ENCODE data around the gene SULT1A4. TPM values are rescaled to one million over a fixed set of nuclear protein-coding genes. Genes with fewer than 3 reads are reported as not detected.
"Not testable (repeated sequence)": the region's sequence is repeated elsewhere in the genome, so short reads cannot be mapped to it uniquely, and the experiment has no call there.

SULT1A4 gene
- 2.1 and 4.3 TPM in 2 replicates for total RNA-seq

GRCh38 chr16:29459706-29460646 lies at the start of gene SULT1A4:
Gene SULT1A4 (plus strand): TSS chr16:29459913. CDS start chr16:29461386, 1,473 bp downstream.
- H3K4me3 Mint-ChIP-seq; CTCF ChIA-PET; H3K27ac Mint-ChIP-seq; DNase-seq; POLR2A ChIA-PET; H3K4me1 Mint-ChIP-seq; intact Hi-C loops (cut with micrococcal nuclease); H3K27me3 Mint-ChIP-seq; H3K36me3 Mint-ChIP-seq (ENCODE audit: low read depth); H3K9me3 Mint-ChIP-seq; ATAC-seq (ENCODE audit: low read depth): not testable (repeated sequence)

GRCh38 chr16:29423587-29423986 lies 36.1 kb upstream of the SULT1A4 start:
- peaks cover 14% of the 10 kb centered on the region for H3K36me3 Mint-ChIP-seq (ENCODE audit: low read depth)
- DNase-seq; POLR2A ChIA-PET; CTCF ChIA-PET; H3K27me3 Mint-ChIP-seq; H3K4me3 Mint-ChIP-seq; H3K4me1 Mint-ChIP-seq; intact Hi-C loops (cut with micrococcal nuclease); ATAC-seq (ENCODE audit: low read depth); H3K9me3 Mint-ChIP-seq; H3K27ac Mint-ChIP-seq: not testable (repeated sequence)

- peaks cover 16% of the 10 kb centered on the region for H3K36me3 Mint-ChIP-seq (ENCODE audit: low read depth)
- H3K27me3 Mint-ChIP-seq; DNase-seq; H3K4me3 Mint-ChIP-seq; CTCF ChIA-PET; POLR2A ChIA-PET; ATAC-seq (ENCODE audit: low read depth); H3K9me3 Mint-ChIP-seq; intact Hi-C loops (cut with micrococcal nuclease); H3K4me1 Mint-ChIP-seq; H3K27ac Mint-ChIP-seq: not testable (repeated sequence)
Measured at GRCh38 chr16:29425390-29425789, 34.3 kb upstream of the SULT1A4 start.

DNA sequence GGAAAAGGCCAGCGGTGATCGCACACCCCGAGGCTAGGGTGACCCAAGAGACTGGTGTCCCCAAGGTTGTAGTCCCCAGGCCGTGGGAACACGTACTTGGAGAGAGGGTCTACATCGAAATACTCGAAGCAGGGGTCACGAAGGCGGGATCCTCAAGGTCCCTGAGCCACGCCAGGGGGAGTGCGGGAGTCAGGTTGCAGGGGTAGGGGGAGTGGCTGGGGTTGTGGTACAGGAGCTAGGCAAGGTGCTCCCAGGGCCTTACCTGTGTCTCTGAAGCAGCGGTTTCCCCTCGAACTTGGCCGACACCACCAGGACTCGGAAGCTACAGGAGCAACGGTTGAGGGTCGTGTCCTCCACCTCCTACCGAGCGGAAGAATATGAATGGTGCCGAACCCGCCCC lies 6.0 kb upstream of the SULT1A4 start:
- H3K27me3 Mint-ChIP-seq; DNase-seq; H3K4me1 Mint-ChIP-seq; H3K4me3 Mint-ChIP-seq; CTCF ChIA-PET; H3K9me3 Mint-ChIP-seq; POLR2A ChIA-PET; H3K36me3 Mint-ChIP-seq (ENCODE audit: low read depth); intact Hi-C loops (cut with micrococcal nuclease); H3K27ac Mint-ChIP-seq: not testable (repeated sequence)
- ATAC-seq (ENCODE audit: low read depth): peak; percentile 26

GRCh38 chr16:29454269-29454668 lies 5.4 kb upstream of the SULT1A4 start, which contains the start of the genes BOLA2 and SLX1B:
Gene BOLA2 (minus strand): TSS chr16:29454351. CDS start chr16:29454253, 98 bp downstream.
Gene SLX1B (plus strand): TSS chr16:29454533.
- H3K4me3 Mint-ChIP-seq; POLR2A ChIA-PET; CTCF ChIA-PET; H3K4me1 Mint-ChIP-seq; H3K27me3 Mint-ChIP-seq; intact Hi-C loops (cut with micrococcal nuclease); H3K9me3 Mint-ChIP-seq; H3K27ac Mint-ChIP-seq; DNase-seq; H3K36me3 Mint-ChIP-seq (ENCODE audit: low read depth): not testable (repeated sequence)
- peak; percentile 87 for ATAC-seq (ENCODE audit: low read depth)

- H3K4me1 Mint-ChIP-seq; H3K4me3 Mint-ChIP-seq; H3K27ac Mint-ChIP-seq; DNase-seq; H3K9me3 Mint-ChIP-seq; intact Hi-C loops (cut with micrococcal nuclease); POLR2A ChIA-PET; H3K36me3 Mint-ChIP-seq (ENCODE audit: low read depth); CTCF ChIA-PET; H3K27me3 Mint-ChIP-seq: not testable (repeated sequence)
- peak; percentile 70 for ATAC-seq (ENCODE audit: low read depth)
Measured at GRCh38 chr16:29454828-29455227, 4.9 kb upstream of the SULT1A4 start.

- H3K9me3 Mint-ChIP-seq; H3K27ac Mint-ChIP-seq; H3K4me3 Mint-ChIP-seq; POLR2A ChIA-PET; H3K27me3 Mint-ChIP-seq; CTCF ChIA-PET; ATAC-seq (ENCODE audit: low read depth); H3K4me1 Mint-ChIP-seq; intact Hi-C loops (cut with micrococcal nuclease); DNase-seq; H3K36me3 Mint-ChIP-seq (ENCODE audit: low read depth): not testable (repeated sequence)
Measured at GRCh38 chr16:29457660-29458059, 2.1 kb upstream of the SULT1A4 start.

- ATAC-seq (ENCODE audit: low read depth); H3K4me1 Mint-ChIP-seq; DNase-seq; H3K27ac Mint-ChIP-seq; CTCF ChIA-PET; H3K27me3 Mint-ChIP-seq; POLR2A ChIA-PET; intact Hi-C loops (cut with micrococcal nuclease); H3K9me3 Mint-ChIP-seq; H3K36me3 Mint-ChIP-seq (ENCODE audit: low read depth); H3K4me3 Mint-ChIP-seq: not testable (repeated sequence)
Measured at GRCh38 chr16:29460647-29461030, 926 bp downstream of the SULT1A4 start.

DNA sequence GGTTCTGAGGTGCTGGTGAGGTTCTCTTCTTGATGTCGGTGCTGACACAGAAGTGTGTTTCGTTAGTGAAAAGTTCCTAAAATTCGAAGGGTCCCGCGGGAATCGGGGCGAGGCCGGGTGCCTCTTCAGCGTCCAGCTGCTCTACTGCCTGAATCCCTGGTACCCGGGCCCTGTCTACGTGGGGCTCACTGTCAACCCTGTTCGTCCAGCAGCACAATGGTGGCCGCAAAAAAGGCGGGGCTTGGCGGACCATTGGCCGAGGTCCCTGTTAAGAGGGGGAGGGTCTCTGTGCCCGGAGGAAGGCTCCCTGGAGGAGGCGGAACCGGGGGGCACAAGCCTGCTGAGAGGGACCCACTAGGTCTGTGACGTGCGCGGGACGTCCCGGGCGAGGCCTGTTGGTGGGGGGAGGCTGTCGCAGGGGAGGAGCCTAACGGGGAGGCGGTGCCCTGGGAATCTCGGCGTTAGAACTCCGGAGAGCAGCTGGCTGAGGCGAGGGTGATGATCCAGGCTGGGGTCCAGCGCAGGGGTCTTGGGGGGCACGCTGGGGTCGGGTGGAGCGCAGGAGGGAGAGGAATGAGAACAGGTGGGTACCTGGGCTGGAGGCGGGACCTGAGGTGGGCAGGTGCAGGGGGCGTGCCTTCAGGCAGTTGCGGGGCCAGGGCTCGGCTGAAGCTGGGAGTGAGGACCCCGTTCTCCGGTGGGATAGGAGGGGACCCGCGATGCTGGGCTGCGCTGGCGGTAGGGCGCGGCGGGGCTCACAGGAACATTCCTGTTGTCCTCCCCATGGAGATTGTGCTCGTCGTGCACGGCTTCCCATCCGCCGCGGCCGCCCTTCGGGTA lies 6.5 kb downstream of the SULT1A4 start:
- peak; percentile 75 for ATAC-seq (ENCODE audit: low read depth)
- H3K4me1 Mint-ChIP-seq; DNase-seq; H3K27me3 Mint-ChIP-seq; H3K36me3 Mint-ChIP-seq (ENCODE audit: low read depth); intact Hi-C loops (cut with micrococcal nuclease); H3K4me3 Mint-ChIP-seq; H3K9me3 Mint-ChIP-seq; H3K27ac Mint-ChIP-seq; CTCF ChIA-PET; POLR2A ChIA-PET: not testable (repeated sequence)

DNA sequence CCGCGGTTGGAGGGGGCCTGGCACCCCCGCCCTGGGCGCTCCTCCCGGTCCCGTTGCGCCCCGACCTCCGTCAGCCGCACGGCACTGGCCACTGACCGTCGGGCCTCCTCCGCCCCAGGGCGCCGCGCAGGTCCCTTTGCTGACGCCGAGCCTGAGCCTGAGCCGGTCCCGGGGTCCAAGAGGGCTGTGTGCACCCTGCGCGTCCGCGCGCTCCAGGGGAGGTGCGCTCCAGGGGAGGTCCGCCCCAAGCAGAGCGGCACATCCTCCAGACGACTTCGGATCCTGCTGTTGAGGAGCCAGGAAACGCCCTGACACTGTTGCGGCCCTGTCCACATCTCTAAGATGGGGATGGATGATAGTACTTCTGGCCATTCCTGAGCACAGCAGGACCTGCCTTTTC lies 7.2 kb downstream of the SULT1A4 start:
- intact Hi-C loops (cut with micrococcal nuclease); DNase-seq; H3K27me3 Mint-ChIP-seq; H3K27ac Mint-ChIP-seq; H3K9me3 Mint-ChIP-seq; H3K4me3 Mint-ChIP-seq; H3K4me1 Mint-ChIP-seq; CTCF ChIA-PET; H3K36me3 Mint-ChIP-seq (ENCODE audit: low read depth); POLR2A ChIA-PET; ATAC-seq (ENCODE audit: low read depth): not testable (repeated sequence)

- ATAC-seq (ENCODE audit: low read depth): peak; percentile 62
- H3K4me1 Mint-ChIP-seq; H3K9me3 Mint-ChIP-seq; H3K27me3 Mint-ChIP-seq; H3K4me3 Mint-ChIP-seq; intact Hi-C loops (cut with micrococcal nuclease); DNase-seq; H3K36me3 Mint-ChIP-seq (ENCODE audit: low read depth); CTCF ChIA-PET; POLR2A ChIA-PET; H3K27ac Mint-ChIP-seq: not testable (repeated sequence)
Measured at GRCh38 chr16:29467654-29468366, 8.1 kb downstream of the SULT1A4 start.
